GM21515 (cell line): ENCODE measurements around the gene PRKN.
"Not testable (repeated sequence)": the region's sequence is repeated elsewhere in the genome, so short reads cannot be mapped to it uniquely, and the experiment has no call there.

ENCODE experiments used
- ATAC-seq: cut with Tn5 transposase; IDR thresholded peaks from one replicate; pipeline ENCODE4 v1.9.1; 2021; ENCODE audit not compliant: unreplicated experiment

Gene PRKN

GRCh38 chr6:162678896-162679295 lies 48.7 kb downstream of the PRKN start:
- ATAC-seq, result not testable (repeated sequence)

- no peak for ATAC-seq
These were observed 52.1 kb downstream of the PRKN start for GRCh38 chr6:162675503-162675902.

- ATAC-seq, result no peak
These were observed 53.1 kb downstream of the PRKN start for GRCh38 chr6:162674452-162674851.

- no peak for ATAC-seq
These were observed 55.9 kb downstream of the PRKN start for GRCh38 chr6:162671580-162672165.

GRCh38 chr6:162670345-162670744 lies 57.2 kb downstream of the PRKN start:
- no peak for ATAC-seq

- no peak for ATAC-seq
These were observed 61.3 kb downstream of the PRKN start for GRCh38 chr6:162666246-162666645.

GRCh38 chr6:162653808-162654207 lies 73.8 kb downstream of the PRKN start:
- no peak for ATAC-seq

- no peak for ATAC-seq
These were observed 76.1 kb downstream of the PRKN start for GRCh38 chr6:162651505-162651904.

- ATAC-seq, result no peak
These were observed 78.3 kb downstream of the PRKN start for GRCh38 chr6:162649271-162649670.

GRCh38 chr6:162644153-162644552 lies 83.4 kb downstream of the PRKN start:
- ATAC-seq, result no peak

- no peak for ATAC-seq
These were observed 86.8 kb downstream of the PRKN start for GRCh38 chr6:162640756-162641155.

GRCh38 chr6:162639951-162640350 lies 87.6 kb downstream of the PRKN start:
- no peak for ATAC-seq

- no peak for ATAC-seq
These were observed 88.5 kb downstream of the PRKN start for GRCh38 chr6:162638931-162639574.

GRCh38 chr6:162637317-162637716 lies 90.2 kb downstream of the PRKN start:
- ATAC-seq, result no peak

- no peak for ATAC-seq
These were observed 91.4 kb downstream of the PRKN start for GRCh38 chr6:162636167-162636566.

- ATAC-seq, result no peak
These were observed 96.0 kb downstream of the PRKN start for GRCh38 chr6:162631546-162631945.

GRCh38 chr6:162630069-162630468 lies 97.5 kb downstream of the PRKN start:
- ATAC-seq, result no peak

GRCh38 chr6:162627825-162628224 lies 99.7 kb downstream of the PRKN start:
- ATAC-seq, result no peak

- no peak for ATAC-seq
These were observed 100.2 kb downstream of the PRKN start for GRCh38 chr6:162627362-162627761.

- no peak for ATAC-seq
These were observed 100.7 kb downstream of the PRKN start for GRCh38 chr6:162626869-162627268.

- no peak for ATAC-seq
These were observed 101.6 kb downstream of the PRKN start for GRCh38 chr6:162625846-162626540.

GRCh38 chr6:162622572-162622971 lies 105.0 kb downstream of the PRKN start:
- no peak for ATAC-seq
